Measurements from ENCODE around the gene MYO5B. TPM values are rescaled to one million over a fixed set of nuclear protein-coding genes. Genes with fewer than 3 reads are reported as not detected.

MYO5B gene
- total and polyA plus RNA-seq, 4 donors: 5.4 to 23.4 (median 11.4) TPM

DNA sequence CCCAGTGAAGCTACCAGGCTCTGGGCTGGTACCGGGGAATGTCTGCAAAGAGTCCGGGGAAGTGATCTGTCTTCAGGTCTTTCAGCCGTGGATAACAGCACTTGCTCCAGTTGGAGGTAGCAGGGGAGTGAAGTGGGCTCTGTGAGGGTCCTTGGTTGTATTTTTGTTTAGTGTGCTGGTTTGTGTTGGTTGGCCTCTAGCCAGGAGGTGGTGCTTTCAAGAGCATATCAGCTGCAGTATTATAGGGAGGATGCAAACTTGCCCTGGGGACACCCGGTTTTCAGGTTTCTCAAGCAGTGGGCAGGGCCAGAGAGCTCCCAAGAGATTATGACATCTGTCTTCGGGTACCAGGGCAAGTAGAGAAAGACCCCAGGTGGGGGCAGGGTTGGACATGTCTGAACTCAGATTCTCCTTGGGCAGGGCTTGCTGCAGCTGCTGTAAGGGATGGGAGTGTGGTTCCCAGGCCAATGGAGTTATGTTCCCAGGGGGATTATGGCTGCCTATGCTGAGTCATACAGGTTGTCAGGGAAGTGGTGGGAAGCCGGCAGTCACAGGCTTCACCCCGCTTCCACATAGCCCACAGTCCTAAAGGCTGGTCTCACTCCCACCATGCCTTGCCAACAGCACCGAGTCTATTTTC lies 416.0 kb downstream of the MYO5B start (continued):
- TF ChIP-seq, protein P1, sequence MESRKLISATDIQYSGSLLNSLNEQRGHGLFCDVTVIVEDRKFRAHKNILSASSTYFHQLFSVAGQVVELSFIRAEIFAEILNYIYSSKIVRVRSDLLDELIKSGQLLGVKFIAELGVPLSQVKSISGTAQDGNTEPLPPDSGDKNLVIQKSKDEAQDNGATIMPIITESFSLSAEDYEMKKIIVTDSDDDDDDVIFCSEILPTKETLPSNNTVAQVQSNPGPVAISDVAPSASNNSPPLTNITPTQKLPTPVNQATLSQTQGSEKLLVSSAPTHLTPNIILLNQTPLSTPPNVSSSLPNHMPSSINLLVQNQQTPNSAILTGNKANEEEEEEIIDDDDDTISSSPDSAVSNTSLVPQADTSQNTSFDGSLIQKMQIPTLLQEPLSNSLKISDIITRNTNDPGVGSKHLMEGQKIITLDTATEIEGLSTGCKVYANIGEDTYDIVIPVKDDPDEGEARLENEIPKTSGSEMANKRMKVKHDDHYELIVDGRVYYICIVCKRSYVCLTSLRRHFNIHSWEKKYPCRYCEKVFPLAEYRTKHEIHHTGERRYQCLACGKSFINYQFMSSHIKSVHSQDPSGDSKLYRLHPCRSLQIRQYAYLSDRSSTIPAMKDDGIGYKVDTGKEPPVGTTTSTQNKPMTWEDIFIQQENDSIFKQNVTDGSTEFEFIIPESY (IDR thresholded peaks at IDR 0.05): no peak
- TF ChIP-seq, protein P2, sequence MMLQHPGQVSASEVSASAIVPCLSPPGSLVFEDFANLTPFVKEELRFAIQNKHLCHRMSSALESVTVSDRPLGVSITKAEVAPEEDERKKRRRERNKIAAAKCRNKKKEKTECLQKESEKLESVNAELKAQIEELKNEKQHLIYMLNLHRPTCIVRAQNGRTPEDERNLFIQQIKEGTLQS (IDR thresholded peaks at IDR 0.05): no peak
- TF ChIP-seq HNF4G (IDR thresholded peaks at IDR 0.05): no peak
- TF ChIP-seq HNF4A (conservative IDR thresholded peaks at IDR 0.05): no peak
- no peak for TF ChIP-seq RXRA (IDR thresholded peaks at IDR 0.05)

Small RNAs within 50 kb of the gene (small RNA-seq; reads per million reads assigned to genes)
- not detected for gene RF00019
- gene RF00283: not detected
- not detected for gene RN7SL310P
- not detected for gene RNA5SP457
- not detected for gene SCARNA17

Other genes with a start within 250 kb of the MYO5B start
- gene CFAP53, start 71.3 kb upstream of the MYO5B start, total RNA-seq: under 1 TPM; 0.08 to 0.09 TPM
- under 1 TPM; 0.05 to 0.14 TPM for gene CFAP53, start 71.3 kb upstream of the MYO5B start, polyA plus RNA-seq
- gene MBD1, start 86.4 kb upstream of the MYO5B start, total RNA-seq: 10 to 100 TPM; 31.4 to 45.8 TPM
- 10 to 100 TPM; 13.9 to 22.1 TPM for gene MBD1, start 86.4 kb upstream of the MYO5B start, polyA plus RNA-seq
- 10 to 100 TPM; 33.5 to 38.4 TPM for gene CXXC1, start 92.5 kb upstream of the MYO5B start, total RNA-seq
- gene CXXC1, start 92.5 kb upstream of the MYO5B start, polyA plus RNA-seq: 10 to 100 TPM; 21.7 to 26.6 TPM
- 10 to 100 TPM in 1 of 2 donors, under 1 TPM in 1; 0.08 to 18.7 TPM for gene SKA1, start 179.9 kb upstream of the MYO5B start, total RNA-seq
- under 1 TPM; 0.24 to 0.81 TPM for gene SKA1, start 179.9 kb upstream of the MYO5B start, polyA plus RNA-seq

Measured in liver (tissue), 6 donors.